ENCODE results near the gene UBASH3B.
A peak's percentile ranks its signal among the peaks of the same experiment; 100 is the strongest.
"Not testable (repeated sequence)": the region's sequence is repeated elsewhere in the genome, so short reads cannot be mapped to it uniquely, and the experiment has no call there.

UBASH3B gene

GRCh38 chr11:122655527-122656072, at the start of gene UBASH3B:
UBASH3B (plus strand) TSS chr11:122655722; CDS start chr11:122656050, 328 bp downstream.
- peak; percentile 78 to 83 for DNase-seq

GRCh38 chr11:122607162-122607561, 48.4 kb upstream of the UBASH3B start:
- not testable (repeated sequence) for DNase-seq

- DNase-seq, result no peak
These were observed 43.2 kb upstream of the UBASH3B start for GRCh38 chr11:122612123-122612824.

- DNase-seq, result peak in 1 of 2 donors; percentile 10
These were observed 38.8 kb upstream of the UBASH3B start for GRCh38 chr11:122616718-122617117.

- DNase-seq, result no peak
These were observed 38.2 kb upstream of the UBASH3B start for GRCh38 chr11:122617297-122617696.

- no peak for DNase-seq
These were observed 37.6 kb upstream of the UBASH3B start for GRCh38 chr11:122617926-122618325.

- no peak for DNase-seq
These were observed 36.6 kb upstream of the UBASH3B start for GRCh38 chr11:122618927-122619326.

- no peak for DNase-seq
These were observed 35.8 kb upstream of the UBASH3B start for GRCh38 chr11:122619757-122620156.

- not testable (repeated sequence) for DNase-seq
These were observed 30.0 kb upstream of the UBASH3B start for GRCh38 chr11:122625501-122625900.

- no peak for DNase-seq
These were observed 29.4 kb upstream of the UBASH3B start for GRCh38 chr11:122625976-122626665.

GRCh38 chr11:122627745-122628144, 27.8 kb upstream of the UBASH3B start:
- no peak for DNase-seq

GRCh38 chr11:122628810-122629555, 26.5 kb upstream of the UBASH3B start:
- peak; percentile 73 to 93 for DNase-seq

GRCh38 chr11:122632181-122632824, 23.2 kb upstream of the UBASH3B start:
- DNase-seq, result no peak

- DNase-seq, result peak; percentile 52 to 72
These were observed 22.2 kb upstream of the UBASH3B start for GRCh38 chr11:122633219-122633829.

- no peak for DNase-seq
These were observed 21.0 kb upstream of the UBASH3B start for GRCh38 chr11:122634501-122634900.

GRCh38 chr11:122637541-122637940, 18.0 kb upstream of the UBASH3B start:
- peak in 1 of 2 donors; percentile 25 for DNase-seq

GRCh38 chr11:122642472-122642922, 13.0 kb upstream of the UBASH3B start:
- no peak for DNase-seq

- DNase-seq, result no peak
These were observed 12.6 kb upstream of the UBASH3B start for GRCh38 chr11:122642971-122643370.

GRCh38 chr11:122645847-122646246, 9.7 kb upstream of the UBASH3B start:
- DNase-seq, result no peak

- peak; percentile 41 to 65 for DNase-seq
These were observed 8.8 kb upstream of the UBASH3B start for GRCh38 chr11:122646549-122647340.

GRCh38 chr11:122647736-122648275, 7.7 kb upstream of the UBASH3B start:
- DNase-seq, result peak; percentile 53 to 76
